ENCODE data around the gene SLC34A1.

Gene SLC34A1

GRCh38 chr5:177399997-177400868, 16.0 kb downstream of the SLC34A1 start, which contains the start of gene PFN3:
Gene PFN3 (minus strand): TSS chr5:177400661. CDS start chr5:177400576, 85 bp downstream.
- Histone ChIP-seq H3K36me3 (replicated peaks) (no peaks in the 10 kb centered on the region), H3K4me3 (ENCODE audit: low read depth, low read length) (no peak within 1 kb of the TSS), H3K27ac (no peak within 1 kb of the TSS), H3K27me3 (replicated peaks) (peaks cover 20% of the 10 kb centered on the region)
- in situ Hi-C loops (cut with HindIII; ENCODE audit: low pct_ligation_motif_present, low sequenced_read_pairs) = no loop called here
- peak; percentile 25 for DNase-seq
- TF ChIP-seq CTCF (IDR thresholded peaks at IDR 0.05; ENCODE audit: low read depth, low read length, missing control alignments) = no peak

DNA sequence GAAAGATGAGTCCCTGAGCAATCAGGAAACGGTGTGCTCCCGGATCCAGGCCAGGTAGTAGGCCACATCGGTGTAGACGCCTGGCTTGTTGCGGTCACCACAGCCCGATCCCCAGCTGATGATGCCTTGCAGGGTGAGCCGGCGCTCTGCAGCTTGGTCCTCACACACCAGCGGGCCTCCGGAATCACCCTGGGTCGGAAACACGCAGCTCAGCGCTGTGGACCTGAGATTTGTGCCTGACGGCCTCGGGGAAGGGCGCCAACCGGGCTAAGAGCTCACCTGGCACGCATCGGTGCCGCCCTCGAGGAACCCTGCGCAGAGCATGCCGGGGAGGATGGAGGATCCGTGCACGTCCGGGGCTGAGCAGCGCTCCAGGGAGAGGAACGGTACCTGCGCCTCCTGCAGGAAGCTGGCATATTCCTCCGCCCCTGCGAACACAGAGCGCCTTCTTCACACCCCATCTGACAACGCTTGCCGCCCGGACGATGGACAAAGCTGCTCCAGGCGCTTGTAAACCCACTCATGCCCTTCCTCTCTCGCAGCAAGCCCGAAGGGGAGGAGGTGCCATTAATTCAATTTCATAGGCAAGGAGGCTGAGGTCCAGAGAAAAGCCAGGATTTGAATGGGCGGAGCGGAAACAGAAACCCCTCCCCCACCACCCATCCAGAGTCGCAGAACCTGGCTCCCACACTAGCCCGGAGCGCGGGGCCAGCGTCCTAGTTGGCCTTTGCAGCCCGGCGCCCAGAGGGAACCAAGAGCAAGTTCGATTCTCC, 18.2 kb downstream of the SLC34A1 start:
- TF ChIP-seq CTCF (IDR thresholded peaks at IDR 0.05; ENCODE audit: low read depth, low read length, missing control alignments) = peak; percentile 70
- in situ Hi-C loops (cut with HindIII; ENCODE audit: low pct_ligation_motif_present, low sequenced_read_pairs) = no loop called here
- no peak overlapping the region for H3K27ac ChIP-seq
- H3K36me3 ChIP-seq (replicated peaks) = no peaks in the 10 kb centered on the region
- DNase-seq = no peak
- H3K27me3 ChIP-seq (replicated peaks) = peaks cover 20% of the 10 kb centered on the region
- H3K4me3 ChIP-seq (ENCODE audit: low read depth, low read length) = no peak overlapping the region

- peaks cover 20% of the 10 kb centered on the region for H3K27me3 ChIP-seq (replicated peaks)
- in situ Hi-C loops (cut with HindIII; ENCODE audit: low pct_ligation_motif_present, low sequenced_read_pairs) = no loop called here
These were observed 19.0 kb downstream of the SLC34A1 start for GRCh38 chr5:177403102-177403791.

GRCh38 chr5:177403792-177404640, 19.8 kb downstream of the SLC34A1 start:
- Histone ChIP-seq H3K36me3 (replicated peaks) (no peaks in the 10 kb centered on the region), H3K4me3 (ENCODE audit: low read depth, low read length) (peak overlapping the region; percentile 63), H3K27me3 (replicated peaks) (peaks cover 20% of the 10 kb centered on the region), H3K27ac (no peak overlapping the region)
- peak; percentile 52 for DNase-seq
- in situ Hi-C loops (cut with HindIII; ENCODE audit: low pct_ligation_motif_present, low sequenced_read_pairs) = no loop called here
- peak; percentile 72 for TF ChIP-seq CTCF (IDR thresholded peaks at IDR 0.05; ENCODE audit: low read depth, low read length, missing control alignments)

More at GRCh38 chr5:177403102-177403791, 19.0 kb downstream of the SLC34A1 start:
- no peak overlapping the region for H3K27ac ChIP-seq
- no peak for TF ChIP-seq CTCF (IDR thresholded peaks at IDR 0.05; ENCODE audit: low read depth, low read length, missing control alignments)
- DNase-seq = no peak
- H3K4me3 ChIP-seq (ENCODE audit: low read depth, low read length) = peak overlapping the region; percentile 63
- no peaks in the 10 kb centered on the region for H3K36me3 ChIP-seq (replicated peaks)

GRCh38 chr5:177404641-177405179, 20.5 kb downstream of the SLC34A1 start:
- TF ChIP-seq CTCF (IDR thresholded peaks at IDR 0.05; ENCODE audit: low read depth, low read length, missing control alignments) = no peak
- DNase-seq = no peak
- Histone ChIP-seq H3K36me3 (replicated peaks) (no peaks in the 10 kb centered on the region), H3K27me3 (replicated peaks) (peaks cover 20% of the 10 kb centered on the region), H3K4me3 (ENCODE audit: low read depth, low read length) (peak overlapping the region; percentile 63), H3K27ac (no peak overlapping the region)
- in situ Hi-C loops (cut with HindIII; ENCODE audit: low pct_ligation_motif_present, low sequenced_read_pairs) = no loop called here

Data from brain microvascular endothelial cell (primary cell).